ENCODE results near the gene SLC10A3.

SLC10A3 gene

GRCh38 chrX:154463611-154464220, 26.7 kb downstream of the SLC10A3 start:
- no peak for DNase-seq

- DNase-seq = no peak
Measured at GRCh38 chrX:154462396-154462795, 28.0 kb downstream of the SLC10A3 start.

- DNase-seq = peak; percentile 55
Measured at GRCh38 chrX:154460326-154460725, 30.1 kb downstream of the SLC10A3 start.

GRCh38 chrX:154459832-154460231, 30.6 kb downstream of the SLC10A3 start:
- peak; percentile 79 for DNase-seq

GRCh38 chrX:154458954-154459778, 31.3 kb downstream of the SLC10A3 start:
- peak; percentile 59 for DNase-seq

- peak; percentile 54 for DNase-seq
Measured at GRCh38 chrX:154458116-154458953, 32.1 kb downstream of the SLC10A3 start, which contains the start of gene PLXNA3. PLXNA3 (plus strand) TSS chrX:154458281; CDS start chrX:154460184, 1,903 bp downstream.

- DNase-seq = peak; percentile 63
Measured at GRCh38 chrX:154457491-154458115, 32.8 kb downstream of the SLC10A3 start.

GRCh38 chrX:154452823-154453222, 37.6 kb downstream of the SLC10A3 start:
- DNase-seq = no peak

- DNase-seq = no peak
Measured at GRCh38 chrX:154450312-154450711, 40.1 kb downstream of the SLC10A3 start.

GRCh38 chrX:154449618-154450017, 40.8 kb downstream of the SLC10A3 start:
- no peak for DNase-seq

GRCh38 chrX:154448484-154448883, 41.9 kb downstream of the SLC10A3 start:
- no peak for DNase-seq

- no peak for DNase-seq
Measured at GRCh38 chrX:154446430-154446829, 44.0 kb downstream of the SLC10A3 start.

GRCh38 chrX:154445776-154446175, 44.7 kb downstream of the SLC10A3 start:
- no peak for DNase-seq

GRCh38 chrX:154444755-154445246, 45.6 kb downstream of the SLC10A3 start:
- DNase-seq = no peak

- DNase-seq = peak; percentile 81
Measured at GRCh38 chrX:154443992-154444754, 46.3 kb downstream of the SLC10A3 start, which contains the start of gene FAM50A. FAM50A (plus strand) TSS chrX:154444141; CDS start chrX:154444236, 95 bp downstream.

GRCh38 chrX:154443479-154443910, 46.9 kb downstream of the SLC10A3 start:
- peak; percentile 49 for DNase-seq

- no peak for DNase-seq
Measured at GRCh38 chrX:154441984-154442707, 48.3 kb downstream of the SLC10A3 start.

- DNase-seq = no peak
Measured at GRCh38 chrX:154441564-154441963, 48.9 kb downstream of the SLC10A3 start.

- no peak for DNase-seq
Measured at GRCh38 chrX:154440623-154441357, 49.6 kb downstream of the SLC10A3 start.

- DNase-seq = no peak
Measured at GRCh38 chrX:154439841-154440240, 50.6 kb downstream of the SLC10A3 start.
